AG04449 (cell line): ENCODE data around the gene BTRC.

ENCODE experiments used
- CTCF ChIA-PET: fragments of 350-600 bp; formaldehyde crosslinking; extraction: SDS; loops from one replicate; lab custom pipeline; 2021; ENCODE audit warnings: antibody characterized with exemption; lab: Yijun Ruan, JAX
- POLR2A ChIA-PET: fragments of 400-600, 350-600 bp; formaldehyde crosslinking; extraction: SDS; loops from one replicate; lab custom pipeline; 2020; ENCODE audit warnings: antibody characterized with exemption, inconsistent platforms; lab: Yijun Ruan, JAX
- DNase-seq: peaks from one replicate; pipeline ENCODE4 v3.0.0-alpha.2; 2010; ENCODE audit warnings: low read depth, low spot score
- H3K4me3 ChIP-seq: 2 replicates; pipeline ENCODE4 v1.5.1; 2011; ENCODE audit warnings: low read depth, mild to moderate bottlenecking, control low read depth, low read length
- CTCF ChIP-seq: IDR thresholded peaks from one replicate; pipeline ENCODE4 v1.5.1; 2011; ENCODE audit warnings: mild to moderate bottlenecking, moderate library complexity, low read length, control low read depth, inconsistent platforms; ENCODE audit not compliant: insufficient read depth; ENCODE audit errors: missing control alignments

BTRC gene

GRCh38 chr10:101444058-101444898 is 90.3 kb downstream of the BTRC start:
- TF ChIP-seq CTCF: no peak
- DNase-seq: no peak
- POLR2A ChIA-PET: interaction anchor here (0.6 kb wide), 1 partner anchor 23 kb away, joined by 3 read pairs; no protein-coding TSS in a partner anchor
- no peak overlapping the region for H3K4me3 ChIP-seq
- CTCF ChIA-PET: interaction anchor here (0.7 to 4.3 kb wide), 22 partner anchors 9 to 234 kb away, joined by 3 to 42 read pairs (median 5); no protein-coding TSS in a partner anchor

GRCh38 chr10:101446071-101446470 is 92.1 kb downstream of the BTRC start:
- POLR2A ChIA-PET: no interaction called here
- TF ChIP-seq CTCF: no peak
- no peak overlapping the region for H3K4me3 ChIP-seq
- CTCF ChIA-PET: interaction anchor here (1.4 to 4.3 kb wide), 5 partner anchors 10 to 235 kb away, joined by 3 to 42 read pairs (median 27); no protein-coding TSS in a partner anchor
- DNase-seq: no peak

GRCh38 chr10:101446947-101447346 is 93.0 kb downstream of the BTRC start:
- ChIA-PET POLR2A (no interaction called here), CTCF (interaction anchor here (0.6 to 4.3 kb wide), 6 partner anchors 11 to 236 kb away, joined by 3 to 42 read pairs (median 4); no protein-coding TSS in a partner anchor)
- H3K4me3 ChIP-seq: no peak overlapping the region
- no peak for TF ChIP-seq CTCF
- DNase-seq: no peak

- no peak overlapping the region for H3K4me3 ChIP-seq
- DNase-seq: no peak
- ChIA-PET CTCF (interaction anchor here (1.3 to 10.5 kb wide), 7 partner anchors 11 to 236 kb away, joined by 3 to 94 read pairs (median 5); no protein-coding TSS in a partner anchor), POLR2A (no interaction called here)
- no peak for TF ChIP-seq CTCF
Observed at GRCh38 chr10:101447477-101447876, 93.5 kb downstream of the BTRC start.

- DNase-seq: no peak
- CTCF ChIA-PET: interaction anchor here (1.2 to 10.5 kb wide), 5 partner anchors 9 to 239 kb away, joined by 3 to 94 read pairs (median 6); no protein-coding TSS in a partner anchor
- POLR2A ChIA-PET: no interaction called here
- no peak overlapping the region for H3K4me3 ChIP-seq
- no peak for TF ChIP-seq CTCF
Observed at GRCh38 chr10:101450277-101451080, 96.5 kb downstream of the BTRC start.
